Measurements from ENCODE around the gene PARL. TPM values are rescaled to one million over a fixed set of nuclear protein-coding genes. Genes with fewer than 3 reads are reported as not detected.

PARL gene
- total and polyA plus RNA-seq, 4 donors: 30.0 to 118 (median 54.8) TPM

DNA sequence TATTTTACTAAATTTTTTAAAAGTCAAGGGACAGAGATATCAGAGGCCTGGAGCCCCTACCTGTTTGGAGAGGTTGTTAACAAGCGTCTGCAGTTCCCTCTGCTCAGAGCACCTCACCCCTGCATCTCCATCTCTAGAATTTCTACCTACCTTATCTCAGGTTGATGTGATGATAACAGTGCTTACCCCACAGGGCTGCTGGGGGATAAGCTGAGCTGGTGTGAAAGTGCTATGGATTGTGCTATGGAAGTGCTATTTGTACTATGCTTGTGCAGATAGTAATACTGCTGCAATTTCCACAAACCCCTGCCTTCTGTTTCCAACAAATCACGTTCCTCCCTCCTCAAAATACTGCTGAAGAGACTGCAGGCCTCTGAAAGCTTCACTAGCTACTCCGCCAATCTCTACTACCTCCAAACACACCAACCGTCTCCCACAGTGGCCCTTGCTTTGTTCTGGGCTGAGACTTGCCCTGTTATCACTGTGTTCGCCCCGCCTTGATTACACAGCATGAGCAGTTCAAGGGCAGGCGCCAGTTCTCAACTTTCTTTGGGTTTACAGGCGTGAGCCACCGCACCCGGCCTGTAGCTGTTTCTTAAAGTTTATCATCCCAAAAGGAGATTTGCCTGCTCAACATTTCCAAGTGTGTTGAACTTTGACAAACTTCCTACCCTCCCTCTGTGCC lies 28.4 kb upstream of the PARL start:
- 82 to 87% methylated on average over 10 of the region's 10 CpGs for WGBS, 2 donors
- H3K4me3 ChIP-seq: no peak overlapping the region
- H3K9me3 ChIP-seq (ENCODE audit: control insufficient read depth in 4 of 4, insufficient read depth in 3 of 4, low read length in 3 of 4): no peaks in the 10 kb centered on the region
- H3K27ac ChIP-seq (ENCODE audit: low read depth in 1 of 2, low read length in 1 of 2): no peak overlapping the region
- H3K4me1 ChIP-seq (ENCODE audit: control insufficient read depth in 5 of 5, insufficient read depth in 5 of 5, low read length in 5 of 5): no peaks in the 10 kb centered on the region
- no peak for DNase-seq
- ATAC-seq (ENCODE audit: insufficient read depth, low FRiP score): no peak
- TF ChIP-seq CTCF (IDR thresholded peaks at IDR 0.05; ENCODE audit: control extremely low read depth, extremely low read depth): no peak
- no peaks in the 10 kb centered on the region for H3K36me3 ChIP-seq (ENCODE audit: control insufficient read depth in 4 of 4, insufficient read depth in 4 of 4, low read length in 4 of 4)
- no peak overlapping the region for H3K9ac ChIP-seq (ENCODE audit: insufficient read depth in 1 of 2, low read length in 2 of 2)
- H3K27me3 ChIP-seq (ENCODE audit: control insufficient read depth in 3 of 3, insufficient read depth in 3 of 3, low read length in 2 of 3): no peaks in the 10 kb centered on the region

DNA sequence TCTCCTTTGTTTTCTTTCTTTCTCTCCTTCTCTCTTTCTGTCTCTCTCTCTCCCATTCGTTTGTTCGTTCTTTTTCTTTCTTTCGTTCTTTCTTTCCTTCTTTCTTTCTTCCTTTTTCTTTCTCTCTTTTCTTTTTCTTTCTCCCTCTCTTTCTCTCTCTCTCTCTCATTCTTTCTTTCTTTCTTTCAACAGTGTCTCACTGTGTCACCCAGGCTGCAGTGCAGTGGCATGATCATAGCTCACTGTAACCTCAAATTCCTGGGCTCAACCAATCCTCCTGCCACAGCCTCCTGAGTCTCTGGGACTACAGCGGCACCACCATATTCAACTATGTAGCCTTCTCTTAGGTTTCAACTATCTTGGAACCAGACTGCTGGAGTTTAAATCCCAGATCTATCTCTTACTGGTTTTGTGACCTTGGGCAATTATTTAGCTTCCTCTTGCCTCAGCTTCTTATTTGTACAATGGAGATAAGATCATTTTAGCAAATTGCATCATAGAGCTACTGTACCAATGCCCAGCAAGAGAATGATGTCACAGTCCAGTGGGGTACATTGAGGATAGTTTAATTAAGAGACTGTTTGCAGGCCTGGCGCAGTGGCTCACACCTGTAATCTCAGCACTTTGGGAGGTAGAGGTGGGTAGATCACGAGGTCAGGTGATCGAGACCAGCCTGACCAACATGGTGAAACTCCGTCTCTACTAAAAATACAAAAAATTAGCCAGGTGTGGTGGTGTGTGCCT lies 27.3 kb upstream of the PARL start:
- no peak for ATAC-seq (ENCODE audit: insufficient read depth, low FRiP score)
- Histone ChIP-seq H3K27me3 (ENCODE audit: control insufficient read depth in 3 of 3, insufficient read depth in 3 of 3, low read length in 2 of 3) (no peaks in the 10 kb centered on the region), H3K4me3 (no peak overlapping the region), H3K27ac (ENCODE audit: low read depth in 1 of 2, low read length in 1 of 2) (no peak overlapping the region), H3K9me3 (ENCODE audit: control insufficient read depth in 4 of 4, insufficient read depth in 3 of 4, low read length in 3 of 4) (no peaks in the 10 kb centered on the region), H3K4me1 (ENCODE audit: control insufficient read depth in 5 of 5, insufficient read depth in 5 of 5, low read length in 5 of 5) (no peaks in the 10 kb centered on the region), H3K36me3 (ENCODE audit: control insufficient read depth in 4 of 4, insufficient read depth in 4 of 4, low read length in 4 of 4) (no peaks in the 10 kb centered on the region), H3K9ac (ENCODE audit: insufficient read depth in 1 of 2, low read length in 2 of 2) (no peak overlapping the region)
- no peak for DNase-seq
- TF ChIP-seq CTCF (IDR thresholded peaks at IDR 0.05; ENCODE audit: control extremely low read depth, extremely low read depth): no peak
- WGBS, 2 donors: 85 to 91% methylated on average over 8 of the region's 8 CpGs

DNA sequence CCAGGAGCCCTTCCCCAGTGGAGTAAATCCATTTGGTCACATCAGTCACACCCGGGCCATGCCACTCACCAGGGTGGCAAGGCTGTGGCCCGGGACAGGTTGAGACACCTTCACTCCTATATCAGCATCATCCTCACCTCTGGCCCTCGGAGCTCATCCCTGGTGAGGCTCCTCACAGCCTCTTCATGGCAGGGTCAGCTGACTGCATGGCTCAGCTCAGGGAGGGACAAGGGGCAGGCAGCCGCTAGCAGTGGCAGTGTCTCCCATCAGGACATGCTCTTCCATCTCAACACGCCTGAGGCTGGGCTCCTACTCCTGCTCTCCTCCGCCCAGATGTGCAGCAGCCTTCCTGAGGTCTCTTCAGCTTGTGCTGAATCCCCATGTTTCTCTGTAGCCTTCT lies 26.4 kb upstream of the PARL start:
- Histone ChIP-seq H3K4me3 (no peak overlapping the region), H3K4me1 (ENCODE audit: control insufficient read depth in 5 of 5, insufficient read depth in 5 of 5, low read length in 5 of 5) (no peaks in the 10 kb centered on the region), H3K27ac (ENCODE audit: low read depth in 1 of 2, low read length in 1 of 2) (no peak overlapping the region), H3K36me3 (ENCODE audit: control insufficient read depth in 4 of 4, insufficient read depth in 4 of 4, low read length in 4 of 4) (no peaks in the 10 kb centered on the region), H3K9ac (ENCODE audit: insufficient read depth in 1 of 2, low read length in 2 of 2) (no peak overlapping the region), H3K9me3 (ENCODE audit: control insufficient read depth in 4 of 4, insufficient read depth in 3 of 4, low read length in 3 of 4) (no peaks in the 10 kb centered on the region), H3K27me3 (ENCODE audit: control insufficient read depth in 3 of 3, insufficient read depth in 3 of 3, low read length in 2 of 3) (no peaks in the 10 kb centered on the region)
- no peak for ATAC-seq (ENCODE audit: insufficient read depth, low FRiP score)
- WGBS, 2 donors: 83 to 88% methylated on average over 6 of the region's 6 CpGs
- DNase-seq: no peak
- TF ChIP-seq CTCF (IDR thresholded peaks at IDR 0.05; ENCODE audit: control extremely low read depth, extremely low read depth): no peak
